Activated CD4-positive, alpha-beta T cell treated with anti-CD3 and anti-CD28 coated beads, Interleukin-2, amount 50 U/mL, for 48 hours (primary cell): ENCODE data around the gene VSTM1.

Source experiments
- DNase-seq, 2 experiments: peaks; one replicate each; pipeline ENCODE4 v3.0.0-alpha.2; 2020

Gene VSTM1

GRCh38 chr19:54009440-54009839, 54.3 kb downstream of the VSTM1 start:
- no peak for DNase-seq

GRCh38 chr19:54002495-54003315, 61.0 kb downstream of the VSTM1 start:
- DNase-seq = no peak

- no peak for DNase-seq
Observed at GRCh38 chr19:54001496-54001895, 62.2 kb downstream of the VSTM1 start.

- no peak for DNase-seq
Observed at GRCh38 chr19:53999694-54000093, 64.0 kb downstream of the VSTM1 start.

GRCh38 chr19:53998223-53998622, 65.5 kb downstream of the VSTM1 start:
- no peak for DNase-seq

GRCh38 chr19:53994811-53995210, 68.9 kb downstream of the VSTM1 start:
- no peak for DNase-seq

- DNase-seq = no peak
Observed at GRCh38 chr19:53993448-53993847, 70.2 kb downstream of the VSTM1 start.

- no peak for DNase-seq
Observed at GRCh38 chr19:53992815-53993214, 70.9 kb downstream of the VSTM1 start.

GRCh38 chr19:53992211-53992610, 71.5 kb downstream of the VSTM1 start:
- DNase-seq = no peak

GRCh38 chr19:53991224-53992113, 72.2 kb downstream of the VSTM1 start, which contains the start of gene CACNG6:
Gene CACNG6, plus strand, starts transcription at chr19:53991637. Its CDS starts 1,241 bp downstream, at chr19:53992878.
- no peak for DNase-seq
